Measurements from ENCODE around the gene BID. TPM values are rescaled to one million over a fixed set of nuclear protein-coding genes. Genes with fewer than 3 reads are reported as not detected.

Gene BID
- polyA plus RNA-seq, 2 donors = 9.0 to 19.3 TPM

DNA sequence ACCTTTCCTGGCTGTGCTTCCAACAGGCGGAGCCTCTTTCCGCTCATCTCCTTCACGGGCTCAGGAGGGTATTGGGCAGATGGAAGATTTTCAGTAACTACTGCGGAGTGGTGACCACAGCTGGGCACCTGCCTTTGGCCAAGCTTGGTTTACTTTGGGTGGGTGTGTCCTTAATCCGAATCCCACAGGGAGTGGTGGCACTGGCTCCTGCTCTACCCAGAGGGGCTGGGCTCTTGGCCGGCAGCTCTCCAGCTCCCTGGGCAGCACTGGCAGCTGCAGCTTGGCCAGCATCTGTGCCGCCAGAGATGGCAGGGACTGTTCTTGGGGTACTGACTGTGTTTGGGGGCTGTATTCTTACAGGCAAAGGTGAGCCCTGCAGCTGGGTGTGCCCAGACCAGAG is 29.8 kb downstream of the BID start:
- peaks cover 0 to 2% of the 10 kb centered on the region in 2 donors for H3K36me3 ChIP-seq (ENCODE audit: control insufficient read depth in 2 of 2, insufficient read depth in 2 of 2, low read length in 1 of 2)
- 52 to 62% methylated on average over 7 of the region's 7 CpGs for WGBS, 2 donors
- no peaks in the 10 kb centered on the region for H3K4me1 ChIP-seq (ENCODE audit: control insufficient read depth in 2 of 2, insufficient read depth in 2 of 2, low read length in 1 of 2)
- H3K27me3 ChIP-seq (ENCODE audit: control insufficient read depth in 1 of 2, insufficient read depth in 2 of 2, low read length in 2 of 2) = no peaks in the 10 kb centered on the region
- H3K4me3 ChIP-seq (ENCODE audit: low read depth in 1 of 2, low read length in 2 of 2) = no peak overlapping the region
- H3K27ac ChIP-seq (ENCODE audit: low read depth in 2 of 2, low read length in 1 of 2) = no peak overlapping the region
- no peaks in the 10 kb centered on the region for H3K9me3 ChIP-seq (ENCODE audit: control insufficient read depth in 2 of 2, insufficient read depth in 1 of 2, low read depth in 1 of 2, low read length in 1 of 2)

DNA sequence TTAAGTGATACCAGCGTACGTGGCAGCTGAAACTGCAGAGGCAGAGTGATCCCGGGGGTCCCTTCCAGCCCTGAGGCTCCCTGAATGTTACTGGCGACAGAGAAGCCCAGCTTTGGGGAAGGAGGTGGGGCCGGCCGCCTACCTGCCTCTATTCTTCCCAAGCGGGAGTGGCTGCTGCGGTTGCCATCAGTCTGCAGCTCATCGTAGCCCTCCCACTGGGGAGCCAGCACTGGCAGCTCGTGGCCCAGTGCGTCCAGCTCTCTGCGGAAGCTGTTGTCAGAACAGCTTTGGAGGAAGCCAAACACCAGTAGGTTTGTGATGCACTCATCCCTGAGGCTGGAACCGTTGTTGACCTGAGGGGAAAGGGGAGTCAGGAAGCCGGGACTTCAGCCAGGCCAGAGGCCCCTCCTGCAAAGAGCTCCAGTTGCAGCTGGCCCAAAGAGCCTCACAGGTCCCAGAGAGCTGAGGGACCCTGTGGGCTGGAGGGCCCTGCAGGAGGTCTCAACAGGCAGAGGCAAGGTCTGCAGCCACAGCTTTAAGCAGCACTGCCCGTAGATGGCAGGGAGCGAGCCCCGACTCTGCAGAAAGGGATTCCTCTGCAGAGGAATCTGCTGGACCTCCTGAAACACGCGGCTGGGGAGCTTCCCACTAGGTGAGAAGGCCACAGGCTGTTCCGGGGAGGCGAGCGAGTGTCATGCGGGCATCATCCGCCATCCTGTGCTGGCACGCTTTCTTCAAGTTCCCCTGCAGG is 30.4 kb downstream of the BID start:
- Histone ChIP-seq H3K4me3 (ENCODE audit: low read depth in 1 of 2, low read length in 2 of 2) (no peak overlapping the region), H3K4me1 (ENCODE audit: control insufficient read depth in 2 of 2, insufficient read depth in 2 of 2, low read length in 1 of 2) (no peaks in the 10 kb centered on the region), H3K36me3 (ENCODE audit: control insufficient read depth in 2 of 2, insufficient read depth in 2 of 2, low read length in 1 of 2) (peaks cover 0 to 5% of the 10 kb centered on the region in 2 donors), H3K27me3 (ENCODE audit: control insufficient read depth in 1 of 2, insufficient read depth in 2 of 2, low read length in 2 of 2) (no peaks in the 10 kb centered on the region), H3K9me3 (ENCODE audit: control insufficient read depth in 2 of 2, insufficient read depth in 1 of 2, low read depth in 1 of 2, low read length in 1 of 2) (no peaks in the 10 kb centered on the region), H3K27ac (ENCODE audit: low read depth in 2 of 2, low read length in 1 of 2) (no peak overlapping the region)
- WGBS, 2 donors = 54 to 67% methylated on average over 25 of the region's 25 CpGs

DNA sequence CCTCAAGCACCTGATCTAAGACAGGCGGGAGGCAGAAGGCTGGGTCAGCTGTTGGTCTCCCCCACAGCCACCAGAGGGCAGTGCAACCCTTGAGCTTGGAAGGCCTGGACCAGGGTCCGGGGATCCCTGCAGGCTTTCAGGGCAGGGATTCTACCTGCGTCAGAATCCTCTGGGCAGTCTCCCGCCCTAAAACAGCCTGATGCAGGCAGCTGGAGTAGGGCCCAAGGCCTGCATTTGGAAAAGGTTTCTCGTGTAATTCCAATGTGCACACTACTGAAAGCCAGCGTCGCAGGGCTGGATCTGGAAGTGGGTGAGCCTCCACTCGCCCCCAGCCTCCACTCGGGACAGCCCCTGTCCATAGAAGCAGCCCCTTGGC is 31.8 kb downstream of the BID start:
- WGBS, 2 donors = 48% methylated on average over 9 of the region's 9 CpGs
- no peaks in the 10 kb centered on the region for H3K9me3 ChIP-seq (ENCODE audit: control insufficient read depth in 2 of 2, insufficient read depth in 1 of 2, low read depth in 1 of 2, low read length in 1 of 2)

DNA sequence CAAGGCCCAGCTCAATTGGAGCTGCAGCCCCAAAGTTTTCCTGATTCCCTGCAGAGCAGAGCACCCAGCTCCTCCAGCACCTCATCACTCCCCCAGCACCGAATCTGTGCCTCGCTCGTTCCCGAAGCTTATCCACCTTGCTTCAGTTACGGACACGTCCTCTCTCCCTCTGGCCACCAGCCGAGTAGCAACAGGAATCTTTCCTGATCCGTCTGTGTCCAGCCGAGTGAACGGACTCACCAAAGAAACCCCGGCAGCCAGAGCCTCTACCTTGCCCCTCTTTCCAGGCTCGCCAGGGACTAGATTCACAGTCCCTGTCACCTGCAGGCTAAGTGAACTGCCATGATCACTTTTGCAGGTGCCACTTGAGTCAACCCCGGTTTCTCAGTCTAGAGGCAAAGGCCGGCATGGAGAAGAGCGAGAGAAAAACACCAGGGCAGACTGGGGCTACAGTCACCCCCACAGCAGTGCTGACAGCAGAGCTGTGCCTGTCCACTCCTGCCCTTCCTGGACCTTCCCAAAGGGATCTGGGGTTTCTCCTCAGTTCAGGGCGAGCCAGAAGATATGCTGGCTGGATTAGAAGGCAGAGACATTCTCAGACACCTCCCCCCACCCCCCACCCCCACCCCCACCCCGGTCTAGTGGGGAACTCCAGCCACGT is 32.3 kb downstream of the BID start:
- Histone ChIP-seq H3K27ac (ENCODE audit: low read depth in 2 of 2, low read length in 1 of 2) (no peak overlapping the region), H3K36me3 (ENCODE audit: control insufficient read depth in 2 of 2, insufficient read depth in 2 of 2, low read length in 1 of 2) (peaks cover 0 to 12% of the 10 kb centered on the region in 2 donors), H3K4me1 (ENCODE audit: control insufficient read depth in 2 of 2, insufficient read depth in 2 of 2, low read length in 1 of 2) (no peaks in the 10 kb centered on the region), H3K4me3 (ENCODE audit: low read depth in 1 of 2, low read length in 2 of 2) (no peak overlapping the region), H3K27me3 (ENCODE audit: control insufficient read depth in 1 of 2, insufficient read depth in 2 of 2, low read length in 2 of 2) (no peaks in the 10 kb centered on the region), H3K9me3 (ENCODE audit: control insufficient read depth in 2 of 2, insufficient read depth in 1 of 2, low read depth in 1 of 2, low read length in 1 of 2) (no peaks in the 10 kb centered on the region)
- 70 to 73% methylated on average over 18 of the region's 18 CpGs for WGBS, 2 donors

More for the DNA sequence above, 31.8 kb downstream of the BID start:
- Histone ChIP-seq H3K27ac (ENCODE audit: low read depth in 2 of 2, low read length in 1 of 2) (no peak overlapping the region), H3K27me3 (ENCODE audit: control insufficient read depth in 1 of 2, insufficient read depth in 2 of 2, low read length in 2 of 2) (no peaks in the 10 kb centered on the region), H3K4me1 (ENCODE audit: control insufficient read depth in 2 of 2, insufficient read depth in 2 of 2, low read length in 1 of 2) (no peaks in the 10 kb centered on the region), H3K4me3 (ENCODE audit: low read depth in 1 of 2, low read length in 2 of 2) (no peak overlapping the region), H3K36me3 (ENCODE audit: control insufficient read depth in 2 of 2, insufficient read depth in 2 of 2, low read length in 1 of 2) (peaks cover 0 to 12% of the 10 kb centered on the region in 2 donors)

DNA sequence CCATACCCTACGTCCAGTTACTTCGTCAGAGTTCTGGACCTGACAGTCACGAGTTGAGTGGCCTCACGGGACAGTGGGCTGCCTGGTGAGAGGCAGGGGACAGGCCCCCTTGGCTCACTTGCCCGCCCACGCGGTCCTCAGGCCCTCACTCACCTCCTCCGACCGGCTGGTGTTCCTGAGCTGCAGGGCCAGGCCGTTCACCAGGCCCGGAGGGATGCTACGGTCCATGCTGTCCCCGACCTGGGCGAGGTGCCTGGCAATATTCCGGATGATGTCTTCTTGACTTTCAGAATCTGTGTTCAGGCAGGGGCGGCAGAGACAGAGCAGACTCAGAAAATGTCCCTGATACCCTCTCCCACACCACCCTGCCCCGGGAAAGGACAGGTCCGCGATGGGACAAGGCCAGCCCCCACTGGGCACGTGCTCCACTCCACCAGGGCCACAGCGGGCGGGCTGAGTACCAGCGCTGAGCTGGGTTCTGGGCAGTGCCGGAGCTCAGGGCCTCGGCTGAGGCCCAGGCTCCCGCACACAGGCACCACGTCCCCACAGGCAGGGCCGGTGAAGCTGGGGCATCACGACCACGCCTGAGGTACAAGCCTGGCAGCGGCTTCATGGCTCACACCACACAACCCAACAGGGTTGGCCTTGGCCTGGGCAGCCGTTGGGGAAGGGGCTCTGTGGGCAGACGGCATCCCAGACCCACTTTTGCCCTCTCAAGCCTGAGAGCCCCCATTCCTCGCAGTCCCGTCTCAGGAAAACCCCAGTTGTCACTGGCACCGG is 34.9 kb downstream of the BID start:
- Histone ChIP-seq H3K27me3 (ENCODE audit: control insufficient read depth in 1 of 2, insufficient read depth in 2 of 2, low read length in 2 of 2) (no peaks in the 10 kb centered on the region), H3K9me3 (ENCODE audit: control insufficient read depth in 2 of 2, insufficient read depth in 1 of 2, low read depth in 1 of 2, low read length in 1 of 2) (no peaks in the 10 kb centered on the region), H3K27ac (ENCODE audit: low read depth in 2 of 2, low read length in 1 of 2) (no peak overlapping the region), H3K4me1 (ENCODE audit: control insufficient read depth in 2 of 2, insufficient read depth in 2 of 2, low read length in 1 of 2) (no peaks in the 10 kb centered on the region), H3K36me3 (ENCODE audit: control insufficient read depth in 2 of 2, insufficient read depth in 2 of 2, low read length in 1 of 2) (peaks cover 4 to 15% of the 10 kb centered on the region in 2 donors), H3K4me3 (ENCODE audit: low read depth in 1 of 2, low read length in 2 of 2) (no peak overlapping the region)
- 91 to 92% methylated on average over 36 of the region's 36 CpGs for WGBS, 2 donors

DNA sequence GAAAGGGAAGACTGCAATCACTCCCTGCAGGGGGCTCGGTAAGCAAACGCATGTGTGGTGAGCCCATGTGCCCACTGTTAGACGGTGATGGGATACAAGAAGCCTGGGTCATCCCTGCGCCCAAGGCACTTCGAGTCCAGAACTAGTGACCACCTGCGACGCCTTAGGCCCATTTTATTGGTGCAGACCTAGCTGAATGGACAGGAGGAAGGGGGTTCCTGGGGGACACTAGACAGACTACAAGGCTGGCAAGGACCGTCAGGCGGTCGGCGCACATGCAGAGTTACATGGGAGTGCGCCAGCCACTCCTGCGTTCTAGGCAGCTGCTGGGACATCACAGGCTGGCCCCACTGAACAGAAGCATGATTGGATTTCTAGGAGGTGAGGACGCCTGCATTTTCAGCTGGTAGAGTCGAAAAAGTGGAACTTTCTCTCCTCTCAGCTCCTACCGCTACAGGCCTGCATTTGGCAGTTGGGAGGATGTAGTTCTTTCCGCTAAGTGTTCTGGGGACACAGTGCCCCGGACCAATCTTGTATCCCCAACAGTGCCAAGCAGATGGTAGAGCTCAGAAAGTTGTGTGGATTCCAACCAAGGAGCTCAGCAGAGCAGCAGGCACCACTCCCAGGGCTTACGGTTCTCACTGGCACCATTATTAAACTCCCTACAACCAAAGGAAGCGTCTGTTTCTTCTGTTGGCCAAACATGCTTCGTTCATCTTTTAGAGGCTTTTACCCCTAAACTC is 35.7 kb downstream of the BID start:
- H3K4me3 ChIP-seq (ENCODE audit: low read depth in 1 of 2, low read length in 2 of 2) = no peak overlapping the region
- no peak overlapping the region for H3K27ac ChIP-seq (ENCODE audit: low read depth in 2 of 2, low read length in 1 of 2)
- no peaks in the 10 kb centered on the region for H3K27me3 ChIP-seq (ENCODE audit: control insufficient read depth in 1 of 2, insufficient read depth in 2 of 2, low read length in 2 of 2)
- 91 to 93% methylated on average over 21 of the region's 21 CpGs for WGBS, 2 donors
- no peaks in the 10 kb centered on the region for H3K9me3 ChIP-seq (ENCODE audit: control insufficient read depth in 2 of 2, insufficient read depth in 1 of 2, low read depth in 1 of 2, low read length in 1 of 2)
- H3K4me1 ChIP-seq (ENCODE audit: control insufficient read depth in 2 of 2, insufficient read depth in 2 of 2, low read length in 1 of 2) = no peaks in the 10 kb centered on the region
- peaks cover 7 to 17% of the 10 kb centered on the region in 2 donors for H3K36me3 ChIP-seq (ENCODE audit: control insufficient read depth in 2 of 2, insufficient read depth in 2 of 2, low read length in 1 of 2)

DNA sequence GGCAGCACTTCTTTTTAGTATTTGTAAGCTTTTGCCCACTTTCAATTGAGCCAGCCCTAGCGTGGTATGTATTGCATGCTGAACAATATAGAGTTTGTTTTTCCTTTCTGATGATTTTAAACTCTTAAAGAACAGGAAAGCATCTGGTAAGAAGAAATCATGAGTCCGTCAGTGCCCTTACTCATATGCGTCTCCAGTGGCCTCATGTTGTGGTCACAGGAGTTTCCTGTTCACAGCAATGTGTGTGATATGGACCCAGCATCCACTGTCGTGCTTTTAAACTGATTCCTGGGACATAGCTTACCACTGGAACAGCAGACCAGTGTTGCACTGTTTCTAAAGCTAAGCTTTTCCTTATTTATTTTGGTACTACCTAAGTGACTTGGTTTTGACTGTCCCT is 40.1 kb downstream of the BID start:
- Histone ChIP-seq H3K36me3 (ENCODE audit: control insufficient read depth in 2 of 2, insufficient read depth in 2 of 2, low read length in 1 of 2) (peaks cover 18 to 25% of the 10 kb centered on the region in 2 donors), H3K9me3 (ENCODE audit: control insufficient read depth in 2 of 2, insufficient read depth in 1 of 2, low read depth in 1 of 2, low read length in 1 of 2) (no peaks in the 10 kb centered on the region), H3K27ac (ENCODE audit: low read depth in 2 of 2, low read length in 1 of 2) (no peak overlapping the region), H3K4me1 (ENCODE audit: control insufficient read depth in 2 of 2, insufficient read depth in 2 of 2, low read length in 1 of 2) (no peaks in the 10 kb centered on the region), H3K27me3 (ENCODE audit: control insufficient read depth in 1 of 2, insufficient read depth in 2 of 2, low read length in 2 of 2) (no peaks in the 10 kb centered on the region), H3K4me3 (ENCODE audit: low read depth in 1 of 2, low read length in 2 of 2) (no peak overlapping the region)
- WGBS, 2 donors = 69 to 71% methylated on average over 4 of the region's 4 CpGs

DNA sequence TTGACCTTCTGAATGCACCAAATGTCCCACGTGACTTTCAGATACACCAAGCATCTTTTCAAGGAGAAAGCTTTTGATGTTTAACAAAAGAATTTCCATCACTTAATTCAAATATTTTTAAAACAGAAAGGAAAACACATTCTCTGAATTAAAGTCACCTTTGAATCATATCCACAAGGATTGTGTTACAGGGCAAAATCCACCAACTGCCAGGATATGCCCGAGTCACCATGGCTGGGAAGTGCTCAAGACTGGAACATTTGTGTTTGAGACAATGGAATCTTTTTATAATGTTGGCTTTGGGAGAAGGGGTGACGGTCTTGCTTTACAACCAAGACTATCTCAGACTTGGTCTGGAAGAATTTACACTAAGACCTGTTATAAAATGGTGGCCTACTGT is 40.8 kb downstream of the BID start:
- Histone ChIP-seq H3K27me3 (ENCODE audit: control insufficient read depth in 1 of 2, insufficient read depth in 2 of 2, low read length in 2 of 2) (no peaks in the 10 kb centered on the region), H3K4me1 (ENCODE audit: control insufficient read depth in 2 of 2, insufficient read depth in 2 of 2, low read length in 1 of 2) (no peaks in the 10 kb centered on the region), H3K4me3 (ENCODE audit: low read depth in 1 of 2, low read length in 2 of 2) (no peak overlapping the region), H3K36me3 (ENCODE audit: control insufficient read depth in 2 of 2, insufficient read depth in 2 of 2, low read length in 1 of 2) (peaks cover 19 to 20% of the 10 kb centered on the region in 2 donors), H3K9me3 (ENCODE audit: control insufficient read depth in 2 of 2, insufficient read depth in 1 of 2, low read depth in 1 of 2, low read length in 1 of 2) (no peaks in the 10 kb centered on the region), H3K27ac (ENCODE audit: low read depth in 2 of 2, low read length in 1 of 2) (no peak overlapping the region)
- 72 to 82% methylated on average over 3 of the region's 3 CpGs for WGBS, 2 donors

DNA sequence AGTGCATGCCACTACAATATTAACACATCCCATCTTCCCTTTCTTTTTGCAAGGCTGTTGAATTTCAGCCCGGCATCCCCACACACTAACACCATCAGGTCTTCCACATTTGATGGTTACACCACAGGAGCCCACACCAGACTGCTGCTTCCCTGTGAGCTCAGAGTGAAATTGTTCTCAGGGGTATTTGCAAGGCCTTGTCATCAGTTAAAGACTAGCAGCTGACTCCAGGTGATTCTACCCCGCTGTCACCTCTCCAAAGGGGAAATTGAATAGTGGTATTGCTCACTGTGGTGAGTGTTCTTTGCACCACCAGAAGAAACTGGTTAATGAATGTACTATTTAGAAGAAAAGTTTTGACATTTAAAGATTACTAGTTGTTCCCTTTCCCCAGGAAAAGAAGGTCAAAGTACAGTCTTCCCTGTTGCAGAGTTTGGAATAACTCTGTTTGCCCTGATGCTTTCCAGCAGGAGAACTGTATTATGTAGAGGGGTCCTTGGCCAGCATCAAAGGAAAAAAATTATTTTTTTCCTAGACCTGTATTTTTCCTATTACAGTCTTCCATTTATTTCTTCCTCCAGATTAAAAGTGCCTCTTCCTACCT is 41.9 kb downstream of the BID start:
- H3K4me3 ChIP-seq (ENCODE audit: low read depth in 1 of 2, low read length in 2 of 2) = no peak overlapping the region
- no peaks in the 10 kb centered on the region for H3K4me1 ChIP-seq (ENCODE audit: control insufficient read depth in 2 of 2, insufficient read depth in 2 of 2, low read length in 1 of 2)
- H3K9me3 ChIP-seq (ENCODE audit: control insufficient read depth in 2 of 2, insufficient read depth in 1 of 2, low read depth in 1 of 2, low read length in 1 of 2) = no peaks in the 10 kb centered on the region
- H3K27ac ChIP-seq (ENCODE audit: low read depth in 2 of 2, low read length in 1 of 2) = peak overlapping the region in 1 of 2 donors; percentile 41
- H3K36me3 ChIP-seq (ENCODE audit: control insufficient read depth in 2 of 2, insufficient read depth in 2 of 2, low read length in 1 of 2) = peaks cover 18 to 24% of the 10 kb centered on the region in 2 donors
- no peaks in the 10 kb centered on the region for H3K27me3 ChIP-seq (ENCODE audit: control insufficient read depth in 1 of 2, insufficient read depth in 2 of 2, low read length in 2 of 2)
- 87 to 93% methylated on average over 2 of the region's 2 CpGs for WGBS, 2 donors

All from esophagus (tissue), 2 donors.